Epithelial cell of esophagus (primary cell): ENCODE data around the gene PCBP3.

Experiments
- DNase-seq: peaks from one replicate; pipeline ENCODE4 v3.0.0; 2010; ENCODE audit warnings: low read depth
- H3K4me3 ChIP-seq: 2 replicates; pipeline ENCODE4 v1.5.1; 2011; ENCODE audit warnings: mild to moderate bottlenecking, low read length, control low read depth
- TF ChIP-seq, protein P1 (sequence below): IDR thresholded peaks from 2 replicates; pipeline ENCODE4 v1.5.1; 2011; ENCODE audit warnings: low read depth, mild to moderate bottlenecking, low read length, control low read depth, inconsistent platforms; ENCODE audit not compliant: insufficient read depth; ENCODE audit errors: missing control alignments

PCBP3 gene

DNA sequence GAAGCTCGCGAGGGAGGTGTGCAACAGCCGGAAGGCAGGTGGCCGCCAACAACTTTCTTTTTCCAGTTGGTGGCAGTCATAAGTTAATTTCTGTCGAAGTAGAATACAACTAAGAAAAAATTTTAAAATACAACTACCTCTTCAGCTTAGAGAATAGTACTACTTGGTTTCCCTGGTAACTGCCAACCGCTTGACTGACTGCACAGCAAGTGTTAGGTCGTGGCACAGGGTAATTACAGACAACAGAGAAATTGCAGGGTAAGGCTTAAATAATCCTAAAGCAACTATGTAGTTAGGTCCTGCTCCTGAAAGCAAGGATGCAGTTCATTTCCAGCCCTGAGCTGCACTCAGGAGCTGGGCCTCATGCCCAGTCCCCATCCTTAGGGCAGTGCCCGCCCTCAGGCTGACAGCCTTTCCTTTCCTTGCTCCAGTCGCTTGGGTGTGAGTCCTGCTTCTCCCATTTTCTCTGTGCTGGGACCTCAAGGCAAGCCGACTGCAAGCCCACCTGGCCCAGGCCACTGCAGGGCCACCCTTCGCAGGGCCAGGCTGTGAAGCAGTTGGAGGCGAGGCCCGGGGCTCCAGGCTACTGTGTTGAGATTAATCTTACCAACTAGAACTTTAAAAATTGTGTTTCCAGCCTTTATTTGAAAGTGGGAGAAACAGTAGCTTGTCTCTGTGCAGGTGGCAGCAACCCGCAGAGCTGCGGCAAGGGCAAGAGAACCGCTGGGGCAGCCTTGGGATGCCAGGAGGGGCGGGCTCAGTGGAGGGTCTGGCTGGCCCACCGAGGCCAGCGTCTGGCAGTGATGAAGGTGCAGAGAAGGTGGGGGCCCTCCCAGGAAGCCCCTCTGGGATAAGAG lies 148.3 kb downstream of the PCBP3 start:
- no peak overlapping the region for H3K4me3 ChIP-seq
- DNase-seq: no peak
- TF ChIP-seq, protein P1, sequence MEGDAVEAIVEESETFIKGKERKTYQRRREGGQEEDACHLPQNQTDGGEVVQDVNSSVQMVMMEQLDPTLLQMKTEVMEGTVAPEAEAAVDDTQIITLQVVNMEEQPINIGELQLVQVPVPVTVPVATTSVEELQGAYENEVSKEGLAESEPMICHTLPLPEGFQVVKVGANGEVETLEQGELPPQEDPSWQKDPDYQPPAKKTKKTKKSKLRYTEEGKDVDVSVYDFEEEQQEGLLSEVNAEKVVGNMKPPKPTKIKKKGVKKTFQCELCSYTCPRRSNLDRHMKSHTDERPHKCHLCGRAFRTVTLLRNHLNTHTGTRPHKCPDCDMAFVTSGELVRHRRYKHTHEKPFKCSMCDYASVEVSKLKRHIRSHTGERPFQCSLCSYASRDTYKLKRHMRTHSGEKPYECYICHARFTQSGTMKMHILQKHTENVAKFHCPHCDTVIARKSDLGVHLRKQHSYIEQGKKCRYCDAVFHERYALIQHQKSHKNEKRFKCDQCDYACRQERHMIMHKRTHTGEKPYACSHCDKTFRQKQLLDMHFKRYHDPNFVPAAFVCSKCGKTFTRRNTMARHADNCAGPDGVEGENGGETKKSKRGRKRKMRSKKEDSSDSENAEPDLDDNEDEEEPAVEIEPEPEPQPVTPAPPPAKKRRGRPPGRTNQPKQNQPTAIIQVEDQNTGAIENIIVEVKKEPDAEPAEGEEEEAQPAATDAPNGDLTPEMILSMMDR: no peak

DNA sequence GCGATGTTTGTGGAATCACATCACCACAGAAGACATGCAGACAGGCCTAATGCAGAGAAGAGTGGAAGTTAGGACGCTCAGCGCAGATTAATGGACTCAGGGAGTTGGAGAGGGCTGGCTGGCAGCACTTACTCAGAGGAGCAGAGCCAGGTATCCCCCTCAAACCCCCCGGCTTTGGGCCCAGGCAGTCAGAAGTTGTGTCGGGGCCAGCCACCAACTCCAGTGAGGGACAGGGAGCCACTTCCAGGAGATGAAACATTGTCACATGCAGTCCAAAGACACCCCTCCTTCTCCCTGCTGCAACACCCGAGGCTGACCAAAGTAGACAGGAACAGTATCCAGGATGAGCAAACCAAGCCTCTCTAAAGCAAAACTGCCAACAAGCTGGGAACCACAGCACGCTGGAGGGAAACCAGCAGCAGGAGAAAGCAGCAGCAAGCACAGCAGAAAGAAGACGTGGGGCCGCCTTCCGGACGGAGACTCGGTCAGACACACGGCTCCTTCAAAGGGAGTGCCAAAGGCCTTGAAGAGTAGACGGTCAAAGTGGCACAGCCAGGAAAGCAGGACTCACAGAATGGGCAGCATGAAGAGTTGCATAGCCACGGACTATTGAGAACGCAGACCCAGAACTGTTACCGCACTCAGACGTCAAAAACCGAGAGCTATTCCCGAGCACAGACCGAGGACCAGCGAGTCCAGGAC lies 149.3 kb downstream of the PCBP3 start:
- TF ChIP-seq, protein P1: no peak
- no peak overlapping the region for H3K4me3 ChIP-seq
- no peak for DNase-seq

DNA sequence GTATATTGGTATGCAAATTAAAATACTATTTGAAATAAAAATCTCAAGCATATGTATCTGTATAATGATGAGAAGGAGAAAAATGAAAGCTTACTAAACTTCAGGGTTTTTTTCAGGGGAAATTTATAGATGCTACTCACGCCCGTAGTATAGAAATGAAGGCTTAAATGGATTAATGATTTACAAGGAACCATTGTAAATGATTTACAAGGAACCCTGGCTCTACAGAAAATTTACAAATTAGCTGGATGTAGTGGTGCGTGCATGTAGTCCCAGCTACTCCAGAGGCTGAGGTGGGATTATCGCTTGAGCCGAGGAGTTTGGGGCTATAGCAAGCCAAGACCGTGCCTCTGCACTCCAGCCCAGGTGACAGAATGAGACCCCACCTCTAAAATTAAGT lies 150.5 kb downstream of the PCBP3 start:
- TF ChIP-seq, protein P1: no peak
- no peak for DNase-seq
- no peak overlapping the region for H3K4me3 ChIP-seq

DNA sequence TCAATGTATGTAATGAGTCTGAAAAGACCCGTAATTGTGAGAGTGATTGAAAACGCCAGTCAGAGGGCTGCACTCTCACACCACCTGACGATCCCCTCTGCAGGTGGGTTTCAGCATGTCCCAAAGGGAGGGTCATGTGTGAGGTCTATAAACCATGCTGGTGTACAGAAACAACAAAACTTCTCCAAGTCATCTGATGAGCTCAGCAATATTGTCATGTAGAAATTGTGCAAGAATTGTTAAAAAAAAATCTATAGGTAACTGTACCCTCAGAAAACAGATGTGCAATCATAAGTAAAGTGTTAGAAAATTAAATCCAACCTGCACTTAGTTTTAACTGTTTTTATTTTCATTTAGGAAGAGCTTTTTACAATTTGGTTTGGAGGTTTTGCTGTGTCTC lies 152.5 kb downstream of the PCBP3 start:
- TF ChIP-seq, protein P1: no peak
- H3K4me3 ChIP-seq: no peak overlapping the region
- no peak for DNase-seq

DNA sequence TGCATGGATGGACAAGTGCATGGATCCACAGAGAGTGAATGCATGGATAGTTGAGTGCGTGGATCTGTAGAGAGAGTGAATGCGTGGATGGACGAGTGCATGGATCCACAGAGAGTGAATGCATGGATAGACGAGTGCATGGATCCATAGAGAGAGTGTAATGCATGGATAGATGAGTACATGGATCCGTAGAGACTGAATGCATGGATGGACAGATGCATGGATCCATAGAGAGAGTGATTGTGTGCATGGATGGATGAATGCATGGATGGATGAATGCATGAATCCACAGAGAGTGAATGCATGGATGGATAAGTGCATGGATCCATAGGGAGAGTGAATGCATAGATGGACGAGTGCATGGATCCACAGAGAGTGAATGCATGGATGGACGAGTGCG lies 153.8 kb downstream of the PCBP3 start:
- TF ChIP-seq, protein P1: no peak

DNA sequence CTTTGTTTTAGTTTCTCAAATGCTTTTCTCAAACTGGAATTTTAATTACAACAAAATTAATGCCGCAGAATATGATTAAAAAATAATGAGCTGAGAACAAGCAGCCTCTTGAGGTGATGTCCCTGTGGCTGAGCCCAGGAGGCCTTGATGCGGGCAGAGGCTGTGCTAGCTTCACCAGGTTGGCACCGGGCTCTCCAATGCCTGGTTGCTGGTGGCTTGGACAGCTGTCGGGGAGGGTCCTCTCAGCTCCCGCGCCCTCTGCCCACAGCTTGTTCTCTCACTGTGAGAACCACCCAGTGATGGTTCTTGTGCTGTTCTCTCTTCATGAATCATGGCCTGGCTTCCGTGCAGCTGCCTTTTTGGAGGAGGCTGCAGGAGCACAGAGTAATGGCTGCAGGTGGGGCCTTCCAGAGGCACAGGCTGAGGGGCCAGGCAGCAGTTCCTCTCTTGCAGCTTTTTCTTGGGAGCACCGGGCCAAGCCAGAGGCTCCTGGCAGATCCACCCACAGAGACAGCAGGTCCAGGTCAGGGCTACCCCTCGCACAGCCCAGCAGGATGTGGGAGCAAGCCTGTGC lies 156.3 kb downstream of the PCBP3 start:
- TF ChIP-seq, protein P1: no peak
- DNase-seq: no peak
- H3K4me3 ChIP-seq: no peak overlapping the region

More for the DNA sequence above, 153.8 kb downstream of the PCBP3 start:
- H3K4me3 ChIP-seq: no peak overlapping the region
- no peak for DNase-seq
